GM18511 (cell line): ENCODE measurements around the gene OLFM2.
"Not testable (repeated sequence)": the region's sequence is repeated elsewhere in the genome, so short reads cannot be mapped to it uniquely, and the experiment has no call there.

Source experiments
- ATAC-seq: cut with Tn5 transposase; IDR thresholded peaks from one replicate; pipeline ENCODE4 v1.9.1; 2021; ENCODE audit warnings: mild to moderate bottlenecking, moderate library complexity; ENCODE audit not compliant: unreplicated experiment

OLFM2 gene

DNA sequence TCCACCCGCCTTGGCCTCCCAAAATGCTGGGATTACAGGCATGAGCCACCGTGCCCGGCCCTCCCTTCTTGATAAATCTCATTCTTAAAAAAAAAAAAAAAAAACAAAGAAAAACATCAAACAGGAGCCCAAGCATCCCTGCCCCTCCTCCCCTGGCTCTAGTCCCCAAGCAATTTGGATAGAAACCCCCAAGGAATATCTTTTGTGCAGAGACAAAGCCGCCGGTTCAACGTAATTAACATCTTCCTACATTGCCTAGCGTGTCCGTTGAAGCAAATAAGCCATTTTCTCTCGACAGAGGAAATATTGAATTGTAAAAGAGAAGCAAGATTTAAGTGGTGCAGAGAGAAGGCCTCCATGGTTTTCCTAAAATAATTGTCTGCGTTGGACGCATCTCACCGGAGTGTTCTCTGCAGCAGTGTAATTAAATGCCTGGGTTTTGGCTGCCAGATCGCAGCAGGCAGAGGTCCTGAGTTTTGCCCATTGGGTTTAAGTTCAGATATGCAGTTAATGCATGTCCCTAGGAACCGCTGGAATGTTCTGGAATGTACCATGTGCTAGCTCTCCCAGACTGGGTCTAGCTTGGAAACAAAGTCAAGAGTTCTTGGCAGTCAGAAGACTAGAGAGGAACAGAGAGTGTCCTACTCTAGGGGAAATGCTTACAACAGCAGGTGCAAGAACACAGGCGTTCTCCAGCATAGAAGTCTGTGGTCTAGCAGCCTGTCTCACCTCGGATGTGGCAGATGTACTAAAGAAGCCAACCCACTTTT lies 70.4 kb downstream of the OLFM2 start:
- ATAC-seq = no peak

DNA sequence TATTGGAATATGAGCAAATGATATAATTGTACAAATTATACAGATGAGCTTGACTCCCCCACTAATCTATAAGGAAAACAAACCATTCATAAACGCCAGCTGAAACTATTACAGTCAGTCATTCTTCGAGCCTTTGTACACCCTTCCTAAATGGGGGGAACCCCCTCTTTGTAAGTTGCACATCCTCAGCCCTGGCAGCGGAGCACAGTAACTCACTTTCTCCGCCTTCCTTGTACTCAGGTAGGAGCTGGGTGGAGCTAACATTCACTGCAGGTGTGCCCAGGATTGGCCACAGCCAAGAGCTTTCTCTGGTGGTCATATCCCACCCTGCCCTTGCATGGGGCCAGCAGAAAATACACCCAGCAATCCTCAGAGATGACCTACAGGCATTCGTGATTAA lies 72.6 kb downstream of the OLFM2 start:
- no peak for ATAC-seq

DNA sequence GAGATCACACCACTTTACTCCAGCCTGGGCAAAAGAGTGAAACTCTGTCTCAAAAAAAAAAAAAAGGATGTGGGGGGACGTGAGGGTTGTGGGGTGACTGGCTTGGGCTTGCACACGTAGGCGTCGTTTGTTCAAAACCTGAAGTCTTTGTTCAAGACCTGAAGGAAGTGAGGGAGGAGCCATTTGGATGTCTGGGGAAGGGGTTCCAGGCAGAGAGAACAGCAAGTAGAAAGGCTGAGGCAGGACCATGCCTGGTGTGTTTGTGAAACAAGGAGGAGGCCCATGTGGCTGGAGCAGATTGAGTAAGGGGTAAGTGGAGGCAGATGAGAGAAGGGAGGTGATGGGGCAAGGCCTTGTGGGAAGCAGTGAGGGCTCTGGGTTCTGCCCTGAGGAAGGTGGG lies 73.4 kb downstream of the OLFM2 start:
- ATAC-seq = no peak

DNA sequence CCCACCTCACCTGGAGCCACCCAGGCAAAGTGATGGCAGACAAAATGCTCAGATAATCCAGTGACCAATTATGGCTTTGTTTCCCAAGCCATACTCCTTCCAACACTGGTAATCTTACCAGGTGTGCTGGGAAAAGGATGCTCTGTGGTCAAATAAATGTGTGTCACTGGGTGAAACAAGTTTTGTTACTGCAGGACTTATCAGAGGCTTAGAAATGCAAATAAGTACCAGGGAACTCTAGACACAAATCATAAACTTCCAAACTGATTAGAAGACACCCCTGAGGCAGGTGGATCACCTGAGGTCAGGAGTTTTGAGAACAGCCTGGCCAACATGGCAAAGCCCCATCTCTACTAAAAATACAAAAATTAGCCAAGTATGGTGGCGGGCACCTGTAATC lies 74.8 kb downstream of the OLFM2 start:
- ATAC-seq = no peak

DNA sequence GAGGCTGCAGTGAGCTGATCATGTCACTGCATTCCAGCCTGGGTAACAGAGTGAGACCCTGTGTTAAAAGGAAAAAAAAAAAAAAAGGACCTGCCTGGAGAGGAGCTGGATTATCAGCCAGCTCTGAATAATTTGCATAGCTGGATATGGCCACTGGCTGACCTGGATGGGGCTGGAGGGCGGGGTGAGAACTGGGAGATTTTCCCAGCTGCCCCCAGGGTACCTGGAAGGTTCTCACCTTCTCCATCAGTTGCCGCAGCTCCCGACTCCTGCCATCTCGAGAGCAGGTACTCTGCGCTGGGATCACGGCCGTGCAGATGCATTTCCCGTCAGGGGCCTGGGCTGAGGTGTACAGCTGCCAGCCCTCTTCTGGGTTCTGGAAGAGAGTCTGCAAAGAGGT lies 75.9 kb downstream of the OLFM2 start:
- ATAC-seq = no peak

DNA sequence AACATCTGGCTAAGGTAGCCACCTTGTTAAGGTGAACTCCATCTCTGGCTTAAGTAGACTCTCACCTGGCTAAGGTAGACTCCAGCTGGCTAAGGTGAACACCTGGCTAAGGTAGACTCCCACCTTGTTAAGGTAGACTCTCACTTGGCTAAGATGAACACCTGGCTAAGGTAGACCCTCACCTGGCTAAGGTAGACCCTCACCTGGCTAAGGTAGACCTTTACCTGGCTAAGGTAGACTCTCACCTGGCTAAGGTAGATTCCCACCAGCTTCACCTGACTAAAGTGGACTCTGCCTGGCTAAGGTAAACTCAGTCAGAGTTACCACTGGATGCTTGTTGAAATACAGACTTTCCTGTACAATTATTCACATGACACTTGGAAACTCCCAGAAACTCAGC lies 77.5 kb downstream of the OLFM2 start:
- no peak for ATAC-seq

DNA sequence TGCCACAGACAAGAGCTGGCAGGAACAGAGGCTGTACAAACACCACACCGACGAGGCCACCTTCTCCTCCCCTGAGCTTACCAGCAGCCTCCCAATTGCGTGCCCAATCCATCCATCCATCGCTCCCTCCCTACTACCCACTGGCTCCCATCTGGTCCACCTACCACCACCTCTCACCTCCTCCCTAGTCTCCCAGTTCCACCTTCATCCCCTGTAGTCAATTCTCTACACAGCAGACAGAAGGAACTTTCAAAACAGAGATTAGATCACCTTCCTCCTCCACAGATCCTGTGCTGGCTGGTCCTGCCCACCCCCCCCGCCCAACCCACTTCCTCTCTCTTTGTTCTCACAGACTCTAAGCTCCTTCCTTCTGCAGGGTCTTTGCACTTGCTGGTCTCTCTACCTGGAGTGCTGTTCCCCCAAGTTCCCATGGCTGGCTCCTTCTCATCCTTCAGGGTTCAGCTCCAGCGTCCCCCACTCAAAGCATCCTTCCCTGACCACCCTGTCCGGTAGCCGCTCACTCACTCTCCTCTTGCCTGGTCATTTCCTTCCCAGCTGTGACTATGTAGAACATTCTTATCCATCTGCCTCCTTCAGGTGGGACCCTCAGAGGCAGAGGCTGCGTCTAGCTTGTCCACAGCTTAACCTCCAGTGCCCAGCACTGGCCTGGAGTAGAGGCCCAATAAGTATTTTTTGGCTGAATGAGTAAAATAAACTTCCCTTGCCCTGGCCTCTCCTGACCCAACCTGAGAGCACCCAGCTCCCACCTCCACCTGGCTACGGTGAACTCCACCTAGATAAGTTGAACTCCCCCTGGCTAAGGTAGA lies 78.2 kb downstream of the OLFM2 start:
- no peak for ATAC-seq

DNA sequence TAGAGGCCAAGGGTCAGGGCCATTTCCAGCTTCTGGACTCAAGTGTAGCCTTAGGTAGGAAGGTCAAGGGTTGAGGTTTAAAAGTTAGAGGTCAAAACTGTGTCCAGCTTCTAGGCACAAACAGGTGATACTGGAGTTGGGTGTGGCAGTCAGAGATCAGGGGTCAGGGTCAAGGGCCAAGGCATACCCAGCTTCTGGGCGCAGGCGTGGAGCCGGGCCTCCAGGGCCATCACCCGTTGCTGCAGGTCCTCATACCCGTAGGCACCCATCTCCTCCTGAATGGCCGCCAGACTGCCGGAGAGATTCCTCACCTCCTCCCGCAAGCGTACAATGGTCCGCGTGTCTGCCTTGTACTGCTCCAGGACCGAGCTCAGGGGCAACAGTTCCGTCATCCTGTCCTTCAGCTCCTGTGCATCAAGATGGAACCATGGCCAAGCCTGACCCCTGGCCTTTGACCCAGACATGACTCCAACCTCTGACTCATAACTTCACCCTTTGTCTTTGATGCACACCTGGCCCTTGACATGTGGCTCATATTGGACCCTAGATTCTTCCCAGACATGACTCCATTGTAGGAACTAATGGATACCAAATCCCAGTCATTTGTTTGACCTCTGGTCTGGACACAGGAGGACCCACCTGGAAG lies 79.1 kb downstream of the OLFM2 start:
- ATAC-seq = no peak

DNA sequence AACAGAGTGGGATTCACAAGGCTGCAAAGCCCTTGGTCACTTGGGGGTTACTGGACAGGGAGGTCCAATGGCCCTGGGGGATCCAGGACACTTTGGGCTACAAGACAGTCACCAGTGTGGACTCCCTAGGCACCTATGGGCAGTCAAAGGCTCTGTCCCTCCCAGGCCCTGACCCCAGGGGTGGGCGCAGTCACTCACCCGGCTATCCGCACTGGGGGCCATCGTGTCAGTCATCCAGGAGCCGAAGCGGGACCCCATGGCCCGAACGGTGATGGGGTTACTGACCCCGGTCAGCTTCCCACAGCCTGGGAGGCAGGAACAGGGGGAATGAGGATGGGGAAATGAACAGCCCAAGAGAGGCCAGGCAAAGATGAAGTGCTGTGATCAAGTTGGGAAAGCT lies 79.7 kb downstream of the OLFM2 start:
- ATAC-seq = no peak

DNA sequence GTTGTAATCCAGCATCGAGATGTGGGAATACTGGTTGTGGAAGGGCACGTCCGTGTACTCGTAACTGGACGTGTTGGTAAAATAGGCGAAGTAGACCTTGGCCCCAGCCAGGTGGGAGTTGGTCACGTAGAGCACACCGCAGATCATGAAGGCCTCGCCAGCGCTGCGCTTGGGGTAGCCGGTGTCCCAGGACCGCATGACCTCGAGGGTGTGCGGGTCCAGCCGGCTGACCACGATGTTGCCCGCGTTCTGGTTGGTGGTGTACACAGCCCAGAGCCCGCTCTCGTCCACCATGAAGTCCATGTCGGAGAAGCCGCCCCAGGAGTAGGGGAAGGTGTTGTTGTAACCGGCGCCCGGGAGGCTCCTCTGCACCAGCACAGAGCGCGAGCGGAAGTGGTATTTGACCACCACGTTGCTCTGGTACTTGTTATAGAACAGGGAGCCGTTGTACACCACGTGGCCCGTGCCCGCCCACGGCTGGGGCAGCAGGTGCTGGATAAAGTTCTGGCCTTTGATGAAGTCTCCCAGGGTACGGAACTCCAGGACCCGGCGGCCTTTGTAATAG lies 82.0 kb downstream of the OLFM2 start:
- no peak for ATAC-seq

DNA sequence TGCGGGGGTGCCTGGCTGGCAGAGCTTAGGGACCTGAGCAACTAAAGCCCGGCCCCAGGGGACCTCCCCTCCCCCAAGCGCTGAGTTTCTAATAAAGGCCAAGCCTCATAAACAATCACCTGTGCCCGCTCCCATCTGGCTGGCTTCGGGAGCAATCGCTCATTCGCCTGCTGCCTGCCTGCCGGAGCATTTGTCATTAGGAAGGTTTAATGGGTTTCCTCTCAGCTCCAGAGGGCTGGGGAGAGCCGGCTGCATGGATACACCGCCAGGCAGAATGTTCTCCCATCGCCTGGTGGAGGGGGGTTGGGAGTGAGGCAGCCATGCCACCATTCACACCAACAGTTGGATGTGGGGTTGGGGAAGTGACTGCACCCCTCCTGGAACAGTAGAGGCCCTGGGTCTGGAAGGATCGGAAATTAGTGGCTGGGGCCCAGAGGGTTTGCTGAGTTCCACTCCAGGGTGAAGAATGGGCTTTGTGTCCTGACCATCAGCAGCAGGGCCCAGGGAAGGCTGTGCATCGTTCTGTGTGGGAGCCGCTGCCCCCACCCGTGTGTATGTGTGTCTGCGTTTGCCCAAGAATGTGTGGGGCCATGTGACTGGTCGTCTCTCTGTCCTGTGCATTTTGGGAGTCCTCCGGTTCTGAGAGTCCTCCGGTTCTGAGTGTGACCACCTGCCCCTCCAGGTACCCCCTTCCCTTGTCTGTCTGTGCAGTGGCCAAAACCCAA lies 85.9 kb downstream of the OLFM2 start:
- ATAC-seq = no peak

DNA sequence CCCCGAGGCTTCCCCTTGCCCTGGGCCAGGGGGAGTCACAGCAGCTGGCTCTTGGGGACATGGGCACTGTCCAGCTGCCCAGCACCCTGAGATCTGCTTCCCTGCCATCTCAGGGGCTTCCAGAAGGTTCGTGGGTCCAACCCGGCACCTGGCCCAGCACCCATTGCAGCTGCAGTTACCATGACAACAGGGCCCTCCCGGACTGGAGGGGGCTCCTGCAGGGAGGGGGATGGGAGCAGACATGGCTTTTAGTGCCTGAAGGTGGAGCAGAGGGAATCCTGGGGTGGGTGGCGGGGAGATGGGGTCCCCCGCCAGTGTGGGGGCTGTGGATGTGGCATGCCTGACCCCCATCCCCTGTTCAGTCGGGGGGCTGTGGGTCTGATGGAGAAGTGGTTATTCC lies 86.5 kb downstream of the OLFM2 start:
- ATAC-seq = no peak

DNA sequence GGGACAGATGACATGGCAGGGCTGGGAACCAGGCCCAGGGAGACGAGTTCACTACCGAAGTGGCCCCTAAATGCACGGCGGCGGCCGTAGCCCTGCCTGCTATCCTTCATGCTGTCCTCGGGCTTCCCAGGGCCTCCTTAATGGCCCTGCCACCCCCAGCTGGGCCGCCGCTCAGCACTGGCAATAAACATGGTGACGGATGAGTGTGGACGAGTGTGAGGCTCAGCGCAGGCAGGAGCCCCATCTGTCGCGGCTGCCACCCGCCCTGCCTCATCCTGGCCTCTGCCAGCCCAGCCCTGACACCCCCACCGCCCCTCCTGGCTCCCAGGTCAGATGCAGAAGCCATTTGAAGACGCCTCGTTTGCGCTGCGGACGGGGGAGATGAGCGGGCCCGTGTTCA lies 87.6 kb downstream of the OLFM2 start:
- ATAC-seq = no peak

DNA sequence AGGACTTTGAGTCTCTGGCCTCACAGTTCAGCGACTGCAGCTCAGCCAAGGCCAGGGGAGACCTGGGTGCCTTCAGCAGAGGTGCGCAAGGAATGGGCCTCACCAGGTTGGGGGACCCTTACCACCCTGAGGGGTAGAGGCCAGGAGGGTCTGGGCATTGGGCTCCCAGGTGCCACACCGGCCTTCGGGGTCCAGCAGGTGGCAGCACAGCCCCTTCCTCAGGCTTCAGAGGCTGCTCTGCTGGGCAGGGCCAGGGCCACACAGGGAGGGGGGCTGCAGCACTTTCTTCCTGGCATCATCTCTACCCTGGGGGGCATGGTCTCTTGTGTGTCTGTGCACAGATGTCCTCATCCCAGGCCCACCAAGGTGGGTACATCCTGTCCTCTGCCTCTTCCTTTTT lies 88.3 kb downstream of the OLFM2 start:
- no peak for ATAC-seq

DNA sequence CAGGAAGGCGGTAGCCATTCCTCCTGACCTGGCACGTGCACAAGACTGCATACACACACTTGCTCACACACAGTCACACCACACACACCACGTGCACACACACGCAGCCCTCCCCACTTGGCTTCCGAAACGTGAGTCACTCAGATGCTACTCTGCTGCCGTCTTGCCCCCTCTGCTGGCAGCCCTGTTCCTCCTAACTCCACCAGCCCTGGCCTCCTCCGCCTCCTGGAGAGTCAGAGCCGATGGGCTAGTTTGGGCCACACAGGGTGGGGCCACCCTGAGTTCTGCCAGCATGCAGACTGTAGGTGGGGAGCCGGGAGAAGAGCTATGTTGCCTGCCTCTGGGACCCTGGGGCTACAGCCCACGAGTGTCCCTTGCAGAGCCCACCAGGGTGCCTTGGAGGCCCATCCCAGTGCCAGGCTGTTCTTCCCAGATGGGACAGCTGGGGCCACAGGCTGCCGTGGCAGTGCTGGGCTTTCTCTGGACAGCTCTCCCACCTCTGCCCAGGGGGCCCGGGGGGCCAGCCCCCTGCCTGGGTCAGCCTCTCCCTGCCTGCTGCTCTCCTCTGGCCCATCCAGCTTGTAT lies 89.1 kb downstream of the OLFM2 start:
- no peak for ATAC-seq

DNA sequence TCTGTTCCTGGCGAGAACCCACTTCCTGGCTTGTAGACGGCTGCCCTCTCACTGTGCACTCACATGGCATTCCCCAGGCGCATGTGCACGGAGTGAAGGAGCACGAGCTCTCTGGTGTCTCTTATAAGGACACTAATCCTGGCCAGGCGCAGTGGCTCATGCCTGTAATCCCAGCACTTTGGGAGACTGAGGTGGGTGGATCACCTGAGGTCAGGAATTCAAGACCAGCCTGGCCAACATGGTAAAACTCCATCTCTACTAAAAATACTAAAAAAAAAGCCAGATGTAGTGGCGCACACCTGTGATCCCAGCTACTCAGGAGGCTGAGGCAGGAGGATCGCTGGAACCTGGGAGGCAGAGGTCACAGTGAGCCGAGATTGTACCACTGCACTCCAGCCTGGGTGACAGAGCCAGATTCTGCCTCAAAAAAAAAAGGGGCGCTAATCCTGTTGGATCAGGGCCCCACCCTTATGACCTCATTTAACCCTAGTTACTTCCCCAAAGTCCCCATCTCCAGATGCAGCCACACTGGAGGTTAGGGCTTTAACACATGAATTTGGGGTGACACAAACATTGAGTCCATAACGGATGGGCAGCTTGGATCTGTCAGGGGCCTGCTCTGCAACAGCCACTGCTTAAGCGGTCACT lies 92.6 kb downstream of the OLFM2 start:
- not testable (repeated sequence) for ATAC-seq

DNA sequence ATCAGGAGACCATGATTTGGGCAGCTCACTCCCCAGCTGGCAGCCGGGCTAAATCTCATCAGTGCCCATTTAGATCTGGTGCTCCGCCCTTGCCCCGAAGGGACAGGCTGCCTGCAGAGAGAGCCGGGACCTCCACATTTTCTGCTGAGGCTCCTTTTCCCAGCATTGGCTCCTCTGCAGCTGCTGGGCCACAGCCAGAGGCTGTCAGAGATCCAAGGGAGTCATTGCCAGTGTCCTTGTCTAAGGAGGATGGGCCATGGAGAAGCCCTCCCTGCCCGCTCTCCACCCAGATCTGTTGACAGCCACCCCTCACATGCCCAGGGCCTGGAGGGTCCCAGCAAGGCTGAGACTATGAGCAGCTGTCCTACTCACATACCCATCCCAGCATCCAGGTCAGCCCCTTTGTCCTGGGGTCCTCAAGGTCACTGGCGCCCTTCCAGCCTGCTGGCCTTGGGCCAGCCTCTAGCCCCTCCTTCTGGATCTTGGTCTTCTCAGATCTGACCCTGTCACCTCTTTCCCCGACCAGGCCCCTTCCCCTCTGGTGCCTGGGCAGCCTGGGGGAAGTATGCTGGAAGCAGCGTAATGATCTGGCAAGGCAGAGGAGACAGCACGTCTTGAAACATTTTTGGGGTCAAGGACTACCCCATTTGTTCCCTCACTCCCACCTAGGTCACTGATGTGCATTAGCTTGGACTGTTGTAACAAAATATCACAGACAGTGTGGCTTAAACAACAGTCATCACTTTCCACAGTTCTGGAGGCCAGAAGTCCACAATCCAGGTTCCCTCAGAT lies 93.3 kb downstream of the OLFM2 start:
- no peak for ATAC-seq

DNA sequence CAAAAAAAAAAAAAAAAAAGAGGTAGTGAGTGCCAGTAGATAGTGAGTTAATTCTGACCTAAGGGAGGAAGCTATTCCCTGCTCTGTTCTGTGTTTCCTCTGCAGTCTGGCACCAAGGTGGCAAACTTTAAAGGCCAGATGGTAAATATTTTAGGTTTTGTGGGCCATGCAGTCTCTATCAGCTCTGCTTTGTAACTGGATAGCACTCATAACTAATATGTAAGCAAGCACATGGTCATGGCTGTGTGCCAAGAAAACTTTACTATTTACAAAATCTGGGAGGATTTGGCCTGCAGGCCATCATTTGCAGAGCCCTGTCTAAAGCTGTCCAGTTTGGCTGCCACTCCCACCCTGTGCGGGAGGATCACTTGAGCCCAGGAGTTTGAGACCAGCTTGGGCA lies 96.9 kb downstream of the OLFM2 start:
- ATAC-seq = no peak

DNA sequence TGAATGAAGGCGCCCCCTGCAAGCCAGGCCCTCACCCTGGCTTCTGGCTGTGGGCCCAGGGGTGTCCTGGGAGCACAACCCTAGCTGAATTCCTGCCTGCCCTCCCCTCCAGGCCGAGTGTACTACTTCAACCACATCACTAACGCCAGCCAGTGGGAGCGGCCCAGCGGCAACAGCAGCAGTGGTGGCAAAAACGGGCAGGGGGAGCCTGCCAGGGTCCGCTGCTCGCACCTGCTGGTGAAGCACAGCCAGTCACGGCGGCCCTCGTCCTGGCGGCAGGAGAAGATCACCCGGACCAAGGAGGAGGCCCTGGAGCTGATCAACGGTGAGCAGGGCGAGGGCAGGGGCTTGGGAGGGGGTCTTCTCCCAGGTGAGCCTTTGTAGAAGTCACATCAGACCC lies 98.0 kb downstream of the OLFM2 start:
- no peak for ATAC-seq
